NT2/D1 (cell line): Measurements from ENCODE around the gene CTPS2.

ENCODE experiments used
- SUZ12 ChIP-seq: IDR thresholded peaks from 2 replicates; pipeline ENCODE4 v1.6.1; 2011; ENCODE audit not compliant: insufficient read length, insufficient read depth; ENCODE audit errors: extremely low read depth
- YY1 ChIP-seq: IDR thresholded peaks from 2 replicates; pipeline ENCODE4 v1.6.1; 2011; ENCODE audit not compliant: insufficient read length, insufficient read depth
- ZNF274 ChIP-seq: IDR thresholded peaks from 2 replicates; pipeline ENCODE4 v1.6.1; 2011; ENCODE audit warnings: mild to moderate bottlenecking, low read depth, low read length

- TF ChIP-seq YY1 (no peak), ZNF274 (no peak), SUZ12 (no peak)
Observed at GRCh38 chrX:16559206-16559619, 153.3 kb downstream of the CTPS2 start.
